Measurements from ENCODE around the gene RNU4-1. TPM values are rescaled to one million over a fixed set of nuclear protein-coding genes. Genes with fewer than 3 reads are reported as not detected.

The RNU4-1 gene
- polyA plus RNA-seq, 1 donor (not counting 4 experiments of a cell fraction or from before 2014, with no cell fraction given): under 0.01 TPM

GRCh38 chr12:120283318-120283717, 9.7 kb downstream of the RNU4-1 start:
- Histone ChIP-seq H3K27ac (ENCODE audit: control insufficient read depth, insufficient read depth, low read length) (no peak overlapping the region), H3K9me1 (ENCODE audit: control insufficient read depth, extremely low read depth, insufficient read depth, low read length) (no peaks in the 10 kb centered on the region), H4K20me1 (ENCODE audit: control insufficient read depth, extremely low read depth, insufficient read depth, low read length) (no peaks in the 10 kb centered on the region), H2AFZ (ENCODE audit: control insufficient read depth, low read length) (no peak overlapping the region), H3K4me1 (ENCODE audit: control insufficient read depth, extremely low read depth, insufficient read depth, low read length) (peaks cover 10% of the 10 kb centered on the region), H3K9ac (ENCODE audit: control insufficient read depth, extremely low read depth, insufficient read depth, low read length) (no peak overlapping the region), H3K4me3 (ENCODE audit: control insufficient read depth in 2 of 3, extremely low read depth in 1 of 3, insufficient read depth in 2 of 3, low read depth in 1 of 3, low read length in 3 of 3) (no peak overlapping the region), H3K79me2 (ENCODE audit: control insufficient read depth, insufficient read depth, low read length) (no peaks in the 10 kb centered on the region), H3K4me2 (ENCODE audit: control insufficient read depth, extremely low read depth, insufficient read depth, low read depth, low read length) (no peak overlapping the region), H3K27me3 (ENCODE audit: control insufficient read depth, extremely low read depth, insufficient read depth, low read length) (no peaks in the 10 kb centered on the region), H3K9me3 (ENCODE audit: control insufficient read depth, low read depth, low read length) (no peaks in the 10 kb centered on the region), H3K36me3 (ENCODE audit: control insufficient read depth in 2 of 2, extremely low read depth in 1 of 2, insufficient read depth in 2 of 2, low read length in 2 of 2) (no peaks in the 10 kb centered on the region)
- dilution Hi-C loops (cut with MboI; ENCODE audit: extremely low pct_ligation_motif_present, low sequenced_read_pairs): no loop called here
- FAIRE-seq: no peak
- TF ChIP-seq, protein P1, sequence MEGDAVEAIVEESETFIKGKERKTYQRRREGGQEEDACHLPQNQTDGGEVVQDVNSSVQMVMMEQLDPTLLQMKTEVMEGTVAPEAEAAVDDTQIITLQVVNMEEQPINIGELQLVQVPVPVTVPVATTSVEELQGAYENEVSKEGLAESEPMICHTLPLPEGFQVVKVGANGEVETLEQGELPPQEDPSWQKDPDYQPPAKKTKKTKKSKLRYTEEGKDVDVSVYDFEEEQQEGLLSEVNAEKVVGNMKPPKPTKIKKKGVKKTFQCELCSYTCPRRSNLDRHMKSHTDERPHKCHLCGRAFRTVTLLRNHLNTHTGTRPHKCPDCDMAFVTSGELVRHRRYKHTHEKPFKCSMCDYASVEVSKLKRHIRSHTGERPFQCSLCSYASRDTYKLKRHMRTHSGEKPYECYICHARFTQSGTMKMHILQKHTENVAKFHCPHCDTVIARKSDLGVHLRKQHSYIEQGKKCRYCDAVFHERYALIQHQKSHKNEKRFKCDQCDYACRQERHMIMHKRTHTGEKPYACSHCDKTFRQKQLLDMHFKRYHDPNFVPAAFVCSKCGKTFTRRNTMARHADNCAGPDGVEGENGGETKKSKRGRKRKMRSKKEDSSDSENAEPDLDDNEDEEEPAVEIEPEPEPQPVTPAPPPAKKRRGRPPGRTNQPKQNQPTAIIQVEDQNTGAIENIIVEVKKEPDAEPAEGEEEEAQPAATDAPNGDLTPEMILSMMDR (optimal IDR thresholded peaks at IDR 0.05 in 1 of 3, IDR thresholded peaks at IDR 0.05 in 1 of 3, conservative IDR thresholded peaks at IDR 0.05 in 1 of 3; ENCODE audit: extremely low read depth in 1 of 3, insufficient read depth in 2 of 3, low read length in 3 of 3): no peak
- TF ChIP-seq EZH2 (IDR thresholded peaks at IDR 0.05; ENCODE audit: low read length): no peak
- DNase-seq (ENCODE audit: low read depth, low spot score): no peak

GRCh38 chr12:120278137-120279069, 14.6 kb downstream of the RNU4-1 start:
- Histone ChIP-seq H3K27me3 (ENCODE audit: control insufficient read depth, extremely low read depth, insufficient read depth, low read length) (no peaks in the 10 kb centered on the region), H3K27ac (ENCODE audit: control insufficient read depth, insufficient read depth, low read length) (no peak overlapping the region), H4K20me1 (ENCODE audit: control insufficient read depth, extremely low read depth, insufficient read depth, low read length) (no peaks in the 10 kb centered on the region), H2AFZ (ENCODE audit: control insufficient read depth, low read length) (no peak overlapping the region), H3K4me1 (ENCODE audit: control insufficient read depth, extremely low read depth, insufficient read depth, low read length) (no peaks in the 10 kb centered on the region), H3K9me1 (ENCODE audit: control insufficient read depth, extremely low read depth, insufficient read depth, low read length) (no peaks in the 10 kb centered on the region), H3K79me2 (ENCODE audit: control insufficient read depth, insufficient read depth, low read length) (no peaks in the 10 kb centered on the region), H3K9ac (ENCODE audit: control insufficient read depth, extremely low read depth, insufficient read depth, low read length) (no peak overlapping the region), H3K9me3 (ENCODE audit: control insufficient read depth, low read depth, low read length) (no peaks in the 10 kb centered on the region), H3K36me3 (ENCODE audit: control insufficient read depth in 2 of 2, extremely low read depth in 1 of 2, insufficient read depth in 2 of 2, low read length in 2 of 2) (no peaks in the 10 kb centered on the region), H3K4me2 (ENCODE audit: control insufficient read depth, extremely low read depth, insufficient read depth, low read depth, low read length) (no peak overlapping the region), H3K4me3 (ENCODE audit: control insufficient read depth in 2 of 3, extremely low read depth in 1 of 3, insufficient read depth in 2 of 3, low read depth in 1 of 3, low read length in 3 of 3) (no peak overlapping the region)
- FAIRE-seq (no peak), DNase-seq (ENCODE audit: low read depth, low spot score) (no peak)
- TF ChIP-seq, protein P1 (optimal IDR thresholded peaks at IDR 0.05 in 1 of 3, IDR thresholded peaks at IDR 0.05 in 1 of 3, conservative IDR thresholded peaks at IDR 0.05 in 1 of 3; ENCODE audit: extremely low read depth in 1 of 3, insufficient read depth in 2 of 3, low read length in 3 of 3): no peak
- TF ChIP-seq EZH2 (IDR thresholded peaks at IDR 0.05; ENCODE audit: low read length): no peak
- dilution Hi-C loops (cut with MboI; ENCODE audit: extremely low pct_ligation_motif_present, low sequenced_read_pairs): no loop called here

All from keratinocyte (primary cell).